Heart left ventricle (tissue), 16 donors: ENCODE results near the gene PFN1. TPM values are rescaled to one million over a fixed set of nuclear protein-coding genes. Genes with fewer than 3 reads are reported as not detected.
"Not testable (repeated sequence)": the region's sequence is repeated elsewhere in the genome, so short reads cannot be mapped to it uniquely, and the experiment has no call there.

Source experiments
- ATAC-seq, 4 donors: fragments of 200-7000 bp; cut with Tn5 transposase; one replicate each; pipeline ENCODE4 v1.9.1; 2020 to 2022; ENCODE audit warnings: moderate library complexity in 4 of 4, mild to moderate bottlenecking in 3 of 4, moderate number of reproducible peaks in 1 of 4
- DNase-seq, 5 donors: peaks; one replicate each; pipeline ENCODE4 v3.0.0-alpha.2; 2020
- H3K27ac ChIP-seq, 12 donors: fragments of 200-600 bp; sonication (generic) in 4 of 12; one replicate each; pipeline versions ENCODE4 v1.5.0 to v1.8.0; 2016 to 2022; ENCODE audit warnings: mild to moderate bottlenecking in 2 of 12
- H3K27me3 ChIP-seq, 9 donors: fragments of 200-600 bp; sonication (generic) in 2 of 9; one replicate each; pipeline versions ENCODE4 v1.5.1 to v1.8.0; 2016 to 2022; ENCODE audit warnings: mild to moderate bottlenecking in 3 of 9
- H3K36me3 ChIP-seq, 9 donors: fragments of 200-600 bp; sonication (generic) in 2 of 9; one replicate each; pipeline versions ENCODE4 v1.5.0 to v1.8.0; 2018 to 2022; ENCODE audit warnings: mild to moderate bottlenecking in 2 of 9
- H3K4me1 ChIP-seq, 12 donors: fragments of 200-600 bp; sonication (generic) in 4 of 12; one replicate each; pipeline versions ENCODE4 v1.5.0 to v1.8.0; 2016 to 2022; ENCODE audit warnings: mild to moderate bottlenecking in 3 of 12
- H3K4me3 ChIP-seq, 12 donors: fragments of 200-600 bp; sonication (generic) in 4 of 12; one replicate each; pipeline versions ENCODE4 v1.5.0 to v1.8.0; 2017 to 2022; ENCODE audit warnings: mild to moderate bottlenecking in 9 of 12, moderate library complexity in 4 of 12
- H3K9me3 ChIP-seq, 12 donors: fragments of 200-600 bp; sonication (generic) in 4 of 12; one replicate each; pipeline versions ENCODE4 v1.5.0 to v1.8.0; 2016 to 2022; ENCODE audit warnings: mild to moderate bottlenecking in 1 of 12
- POLR2A ChIP-seq, 2 donors: fragments of 450-650 bp; IDR thresholded peaks; one replicate each; pipeline ENCODE4 v1.6.1; 2017; ENCODE audit warnings: antibody characterized with exemption in 2 of 2, mild to moderate bottlenecking in 2 of 2, moderate library complexity in 2 of 2
- WGBS, 4 donors: extraction: QIAGEN DNeasy Blood & Tissue Kit in 2 of 4; methylation state at CpG; one replicate each; pipeline versions ENCODE4 v1.1.5 to v1.1.7; 2013 to 2018; 5-methylcytosine and 5-hydroxymethylcytosine counted together
- intact Hi-C, 10 donors: fragments of 100-400 bp; cut with DNase I; formaldehyde crosslinking; loops; one replicate each; pipeline versions ENCODE4 v1.11.1 to v1.14.2; 2022
- polyA plus RNA-seq, 2 donors: library from polyadenylated mRNA; stranded (reverse); fragments of 200-250 nt; gene quantifications; one replicate each; pipeline ENCODE4 v1.2.3, GENCODE V29; 2013
- total RNA-seq, 9 donors: library from RNA; depleted of rRNA in 2 of 9; stranded (reverse); fragments of >200 nt in 2 of 9; fragmentation: NEBNext Ultra II Directional in 3 of 9; extraction: Animal tissue kit (Norgen Biotek cat#: 25700) in 3 of 9; gene quantifications; one replicate each; pipeline versions ENCODE4 v1.1.0 to v1.2.4, GENCODE V29; 2016 to 2023
- TF ChIP-seq, protein P1 (sequence below), 12 donors: fragments of 200-600 bp; sonication (generic) in 4 of 12; IDR thresholded peaks; one replicate each; pipeline versions ENCODE4 v1.5.0 to v1.8.0; 2018 to 2022; ENCODE audit warnings: antibody characterized with exemption in 12 of 12, mild to moderate bottlenecking in 5 of 12
- donor health status: ischemic (EF 13 %, LVEDD 7.1; RV severe dilation, severe dysfunction).
- donor health status: healthy with polysubstance abuse.
- donor health status: DM: no; HTN: yes; CAD: no.
- donor health status: DM: no; HTN: no; CAD: no.
- donor health status: ischemic (EF 25% LVEDD 6.9; RV normal size, moderate dysfunction).
- donor health status: ischemic (EF 25% LVEDD 5.7; RV mildly dilated, moderate dysfunction).
- donor health status: healthy.
- donor health status: DM: yes; HTN: yes; CAD: no.
- donor health status: ischemic (EF 35%, LVEDD 5.7; RV mildly dilated, moderate dysfunction).
- donor health status: nonischemic (EF 11% LVEDD 7.7; RV severe dilation, severe dysfunction).
- donor health status: DM: yes; HTN: yes; CAD: no.
- donor health status: PGD.
- donor health status: ischemic (EF 29% LVEDD 5.4; RV normal size, mild dysfunction).
- donor health status: nonischemic (EF 23%, LVEDD 6.1; RV moderate dilation, normal function).

The PFN1 gene
- total and polyA plus RNA-seq, 11 donors, result 145 to 982 (median 234) TPM

GRCh38 chr17:4908301-4908700, 40.0 kb downstream of the PFN1 start:
- no peak for TF ChIP-seq POLR2A (IDR thresholded peaks at IDR 0.05)
- TF ChIP-seq, protein P1, sequence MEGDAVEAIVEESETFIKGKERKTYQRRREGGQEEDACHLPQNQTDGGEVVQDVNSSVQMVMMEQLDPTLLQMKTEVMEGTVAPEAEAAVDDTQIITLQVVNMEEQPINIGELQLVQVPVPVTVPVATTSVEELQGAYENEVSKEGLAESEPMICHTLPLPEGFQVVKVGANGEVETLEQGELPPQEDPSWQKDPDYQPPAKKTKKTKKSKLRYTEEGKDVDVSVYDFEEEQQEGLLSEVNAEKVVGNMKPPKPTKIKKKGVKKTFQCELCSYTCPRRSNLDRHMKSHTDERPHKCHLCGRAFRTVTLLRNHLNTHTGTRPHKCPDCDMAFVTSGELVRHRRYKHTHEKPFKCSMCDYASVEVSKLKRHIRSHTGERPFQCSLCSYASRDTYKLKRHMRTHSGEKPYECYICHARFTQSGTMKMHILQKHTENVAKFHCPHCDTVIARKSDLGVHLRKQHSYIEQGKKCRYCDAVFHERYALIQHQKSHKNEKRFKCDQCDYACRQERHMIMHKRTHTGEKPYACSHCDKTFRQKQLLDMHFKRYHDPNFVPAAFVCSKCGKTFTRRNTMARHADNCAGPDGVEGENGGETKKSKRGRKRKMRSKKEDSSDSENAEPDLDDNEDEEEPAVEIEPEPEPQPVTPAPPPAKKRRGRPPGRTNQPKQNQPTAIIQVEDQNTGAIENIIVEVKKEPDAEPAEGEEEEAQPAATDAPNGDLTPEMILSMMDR (IDR thresholded peaks at IDR 0.05), result no peak
- no peaks in the 10 kb centered on the region for H3K27me3 ChIP-seq
- peak in 2 of 4 donors; percentile 41 to 48 for ATAC-seq
- peak overlapping the region in 9 of 12 donors; percentile 1 to 75 (median 60) for H3K27ac ChIP-seq
- H3K4me3 ChIP-seq, result no peak overlapping the region
- no peak for DNase-seq
- H3K4me1 ChIP-seq, result peaks cover 0 to 20% (median 10%) of the 10 kb centered on the region in 12 donors
- H3K36me3 ChIP-seq, result no peaks in the 10 kb centered on the region
- intact Hi-C loops, result loop anchor here in 9 of 10 donors (2.0 to 10.0 kb wide), 7 partner anchors 34 to 156 kb away; partner anchors contain the start of genes CAMTA2 (in 6 of the 9), RNF167 (in 1 of the 9), SLC25A11 (in 1 of the 9) and SPAG7 (in 1 of the 9)
- no peaks in the 10 kb centered on the region for H3K9me3 ChIP-seq
- 50 to 59% (median 53%) methylated on average over 5 to 10 of the region's 10 CpGs for WGBS, 4 donors

GRCh38 chr17:4906642-4907041, 41.7 kb downstream of the PFN1 start:
- intact Hi-C loops, result loop anchor here in 8 of 10 donors (5.0 to 10.0 kb wide), 5 partner anchors 36 to 158 kb away; partner anchors contain the start of genes CAMTA2 (in 3 of the 8), RNF167 (in 1 of the 8), SLC25A11 (in 1 of the 8) and SPAG7 (in 1 of the 8)
- H3K9me3 ChIP-seq, DNase-seq, H3K36me3 ChIP-seq, ATAC-seq, H3K27me3 ChIP-seq, H3K4me3 ChIP-seq, H3K27ac ChIP-seq: not testable (repeated sequence)
- H3K4me1 ChIP-seq, result peaks cover 0 to 28% (median 17%) of the 10 kb centered on the region in 12 donors

GRCh38 chr17:4903051-4903818, 45.1 kb downstream of the PFN1 start, which contains the start of gene CHRNE:
CHRNE (minus strand) TSS chr17:4903098; CDS start chr17:4903063, 35 bp downstream.
- Histone ChIP-seq H3K4me3 (peak within 1 kb of the TSS in 7 of 12 donors; percentile 6 to 57 (median 26)), H3K4me1 (peaks cover 0 to 42% (median 24%) of the 10 kb centered on the region in 12 donors)

DNA sequence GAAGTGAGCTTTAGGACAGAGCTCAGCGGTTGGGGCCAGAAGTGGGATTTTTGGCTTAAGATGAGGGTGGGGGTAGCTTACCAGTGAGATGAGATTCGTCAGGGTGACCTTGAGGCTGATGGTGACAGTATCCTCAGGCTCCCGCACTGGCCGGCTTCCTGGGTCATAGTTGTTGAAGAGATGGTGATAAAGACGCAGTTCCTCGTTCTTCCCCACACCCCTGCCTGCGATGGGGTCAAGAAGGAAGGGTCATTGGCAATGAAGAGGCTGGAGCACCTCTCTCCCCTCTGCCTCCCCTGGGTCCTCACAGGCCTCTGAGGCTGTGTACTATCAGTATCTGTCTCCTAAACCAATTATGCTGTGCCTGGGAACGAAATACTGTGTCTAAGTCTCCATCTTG, 45.8 kb downstream of the PFN1 start:
- TF ChIP-seq, protein P1 (IDR thresholded peaks at IDR 0.05), result no peak
- TF ChIP-seq POLR2A (IDR thresholded peaks at IDR 0.05), result no peak
- intact Hi-C loops, result loop anchor here in 2 of 10 donors (10.0 kb wide), 1 partner anchor 162 kb away; no protein-coding TSS in a partner anchor
- H3K36me3 ChIP-seq, result peaks cover 0 to under 1% (median 0%) of the 10 kb centered on the region in 9 donors
- WGBS, 4 donors, result 53 to 70% (median 62%) methylated on average over 8 of the region's 8 CpGs
- H3K27ac ChIP-seq, result peak overlapping the region in 5 of 12 donors; percentile 62 to 77 (median 63)
- DNase-seq (no peak), ATAC-seq (no peak)
- H3K9me3 ChIP-seq, result no peaks in the 10 kb centered on the region
- peaks cover 0 to 32% (median 11%) of the 10 kb centered on the region in 9 donors for H3K27me3 ChIP-seq
- no peak overlapping the region for H3K4me3 ChIP-seq
- peaks cover 0 to 42% (median 21%) of the 10 kb centered on the region in 12 donors for H3K4me1 ChIP-seq

More at GRCh38 chr17:4903051-4903818, 45.1 kb downstream of the PFN1 start, which contains the start of gene CHRNE:
- Histone ChIP-seq H3K9me3 (no peaks in the 10 kb centered on the region), H3K36me3 (no peaks in the 10 kb centered on the region), H3K27me3 (peaks cover 0 to 32% (median 11%) of the 10 kb centered on the region in 9 donors), H3K27ac (peak within 1 kb of the TSS in 7 of 12 donors; percentile 33 to 77 (median 63))
- intact Hi-C loops, result loop anchor here in 2 of 10 donors (10.0 kb wide), 1 partner anchor 162 kb away; no protein-coding TSS in a partner anchor
- DNase-seq (peak in 4 of 5 donors; percentile 72 to 76 (median 74)), ATAC-seq (peak in 2 of 4 donors; percentile 35 to 46)
- TF ChIP-seq POLR2A (IDR thresholded peaks at IDR 0.05), result no peak
- TF ChIP-seq, protein P1 (IDR thresholded peaks at IDR 0.05), result peak; percentile 68 to 85 (median 74)
- 14 to 23% (median 18%) methylated on average over 9 to 10 of the region's 10 CpGs for WGBS, 4 donors
